ENCODE results near the gene ERCC6L2. TPM values are rescaled to one million over a fixed set of nuclear protein-coding genes. Genes with fewer than 3 reads are reported as not detected.

The ERCC6L2 gene
- total RNA-seq (2022; extraction: Qiagen RNA extraction; ENCODE audit: low read depth) = 10.2 to 17.5 TPM (median 10.9 TPM) in 5 replicates

GRCh38 chr9:95875305-95876137 is at the start of gene ERCC6L2:
ERCC6L2 (plus strand) TSS chr9:95875691; CDS start chr9:95876039, 348 bp downstream.

Data from A549 treated with RU486 at 1 μM for 4 hours (cell line).